Embryonic facial prominence (tissue), 1 donor: Measurements from ENCODE around the gene CTDSPL.
"Not testable (repeated sequence)": the region's sequence is repeated elsewhere in the genome, so short reads cannot be mapped to it uniquely, and the experiment has no call there.

Experiments
- DNase-seq: peaks from one replicate; pipeline ENCODE4 v3.0.0-alpha.2; 2016; ENCODE audit errors: extremely low spot score

CTDSPL gene

DNA sequence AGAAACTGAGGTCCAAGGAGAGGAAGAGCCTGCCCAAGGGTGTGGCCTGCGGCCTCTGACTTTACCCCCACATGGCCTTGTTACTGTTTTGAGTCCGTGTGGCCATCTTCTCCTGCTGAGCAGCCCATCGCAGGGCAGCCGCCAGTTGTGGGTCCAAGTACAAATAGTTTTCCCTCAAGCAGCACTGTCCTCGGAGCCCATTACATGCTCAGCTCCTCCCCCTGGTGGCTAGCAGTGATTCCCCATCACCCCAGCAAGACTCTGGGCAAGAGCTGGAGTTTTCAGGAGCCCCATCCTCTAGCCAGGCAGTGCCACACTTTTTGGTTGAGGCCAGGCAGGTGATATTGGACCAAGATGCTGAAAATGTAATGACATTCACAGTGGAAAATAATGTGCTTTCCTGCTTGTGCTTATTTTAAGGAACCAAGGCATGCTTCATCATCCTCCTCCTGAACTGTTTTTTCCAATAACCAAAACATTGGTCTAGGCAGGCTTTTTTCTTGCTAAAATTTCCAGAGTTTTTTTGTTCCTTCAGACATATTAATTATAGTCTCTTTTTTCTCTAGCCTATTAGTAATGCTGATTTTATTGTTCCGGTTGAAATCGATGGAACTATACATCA is 105.7 kb downstream of the CTDSPL start:
- DNase-seq = no peak

DNA sequence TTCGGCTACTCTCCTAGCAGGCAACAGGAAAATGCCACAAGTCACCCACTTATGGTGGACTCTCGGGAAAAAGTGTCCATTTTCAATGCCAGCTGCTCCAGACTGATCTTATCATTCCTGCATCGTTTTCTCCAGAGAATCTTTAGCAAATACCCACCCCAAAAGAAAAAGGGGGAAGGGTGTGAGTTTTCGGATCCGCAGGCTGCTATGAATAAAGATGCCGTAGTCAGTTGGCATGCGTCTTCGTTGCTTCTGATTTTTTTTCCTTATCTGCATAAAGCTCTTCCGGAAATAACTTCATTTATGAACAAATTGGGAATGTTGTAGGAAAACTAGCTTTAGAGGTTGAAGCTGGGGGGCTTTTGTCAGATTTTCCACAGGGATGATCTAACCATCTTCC is 106.5 kb downstream of the CTDSPL start:
- no peak for DNase-seq

DNA sequence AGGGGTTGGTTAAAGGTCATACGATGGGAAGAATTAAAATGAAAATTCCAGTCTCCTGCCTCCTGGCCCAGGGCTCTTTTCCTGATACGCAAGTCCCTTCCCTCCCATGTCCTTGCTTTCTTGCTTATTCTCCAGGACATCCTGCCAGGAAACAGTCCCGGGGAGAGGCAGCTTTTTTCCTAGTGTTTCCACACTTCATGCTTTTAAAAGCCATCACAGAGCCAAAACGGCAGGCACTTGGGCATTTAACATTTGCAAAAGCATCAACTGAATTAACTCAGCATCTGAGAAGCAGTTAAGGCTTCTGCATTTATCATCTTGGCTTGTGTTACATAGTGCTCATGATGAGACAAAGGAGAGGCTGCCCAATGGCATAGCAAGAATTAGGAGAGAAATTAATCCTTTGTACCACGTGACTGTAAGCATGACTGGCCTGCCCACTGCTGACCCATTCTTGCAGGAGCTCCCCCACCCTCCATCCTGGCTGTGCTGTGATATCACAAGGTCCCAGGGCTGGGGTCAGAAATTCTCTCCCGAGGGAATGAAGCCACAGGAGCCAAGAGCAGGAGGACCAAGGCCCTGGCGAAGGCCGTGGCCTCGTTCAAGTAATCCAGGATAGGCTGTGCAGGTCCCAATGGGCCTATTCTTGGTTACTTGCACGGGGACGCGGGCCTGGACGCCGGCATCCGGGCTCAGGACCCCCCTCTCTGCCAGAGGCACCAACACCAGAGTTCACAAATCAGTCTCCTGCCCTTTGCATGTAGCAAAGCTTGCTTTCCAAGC is 107.3 kb downstream of the CTDSPL start:
- no peak for DNase-seq

DNA sequence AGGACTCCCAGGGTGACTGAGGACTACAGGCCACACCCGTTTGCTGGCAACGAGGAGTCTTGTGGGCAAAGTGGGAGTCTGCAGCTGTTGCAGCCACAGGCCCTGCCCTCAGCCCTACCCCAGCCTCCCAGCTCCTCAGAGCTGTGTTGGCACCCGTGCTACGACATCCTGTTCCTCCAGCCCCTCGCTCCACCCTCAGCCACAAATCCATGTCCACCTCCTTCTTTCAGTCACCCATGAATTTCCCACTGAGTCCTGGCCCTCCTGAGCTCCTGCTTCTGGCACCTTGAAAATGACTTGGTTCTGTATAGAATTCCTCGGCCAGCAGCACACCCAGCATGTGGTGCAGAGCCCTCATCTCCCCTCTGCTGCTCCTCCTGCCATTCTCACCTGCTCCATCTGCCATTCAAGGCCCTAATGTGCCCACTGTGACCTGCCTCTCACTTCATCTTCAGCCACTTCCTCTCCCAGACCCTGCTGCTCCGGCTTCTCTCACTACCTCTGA is 108.0 kb downstream of the CTDSPL start:
- no peak for DNase-seq

DNA sequence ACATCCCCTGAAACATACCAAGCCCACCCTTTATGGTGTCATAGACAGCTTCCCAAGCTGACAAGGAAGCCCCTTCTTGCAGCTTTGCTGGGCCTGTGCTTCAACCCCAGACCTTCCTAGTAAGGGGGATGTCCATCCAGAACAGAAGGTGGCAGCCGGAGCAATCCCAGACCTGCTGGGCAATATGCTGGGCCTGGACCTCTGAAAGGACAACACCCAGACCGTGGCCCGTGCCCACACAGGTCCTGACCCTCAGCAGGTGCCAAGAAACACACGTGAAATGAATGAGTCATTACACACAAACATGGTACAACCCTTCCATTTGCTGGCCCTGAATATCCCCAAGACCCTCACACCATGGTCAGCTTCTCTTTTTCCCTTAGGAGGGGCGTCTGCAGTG is 109.1 kb downstream of the CTDSPL start:
- DNase-seq = no peak

DNA sequence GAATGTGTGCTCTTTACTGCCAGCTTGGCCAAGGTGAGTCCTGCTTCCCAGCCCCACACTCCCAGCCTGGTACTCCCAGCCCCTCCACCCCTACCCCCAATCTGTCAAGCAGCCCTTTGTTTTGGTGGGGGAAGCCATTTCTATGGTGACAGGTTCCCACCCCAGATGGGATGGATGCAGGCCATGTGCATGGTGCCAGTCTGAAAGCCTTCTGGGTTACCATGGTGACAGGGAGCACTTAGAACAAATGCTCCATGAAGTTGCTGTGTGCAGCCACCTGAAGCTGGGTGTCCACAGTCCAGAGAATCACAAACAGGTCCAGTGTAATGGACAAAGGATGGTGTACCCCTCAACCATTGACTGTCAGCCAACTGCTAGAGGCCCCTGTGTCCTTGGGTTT is 109.8 kb downstream of the CTDSPL start:
- no peak for DNase-seq

DNA sequence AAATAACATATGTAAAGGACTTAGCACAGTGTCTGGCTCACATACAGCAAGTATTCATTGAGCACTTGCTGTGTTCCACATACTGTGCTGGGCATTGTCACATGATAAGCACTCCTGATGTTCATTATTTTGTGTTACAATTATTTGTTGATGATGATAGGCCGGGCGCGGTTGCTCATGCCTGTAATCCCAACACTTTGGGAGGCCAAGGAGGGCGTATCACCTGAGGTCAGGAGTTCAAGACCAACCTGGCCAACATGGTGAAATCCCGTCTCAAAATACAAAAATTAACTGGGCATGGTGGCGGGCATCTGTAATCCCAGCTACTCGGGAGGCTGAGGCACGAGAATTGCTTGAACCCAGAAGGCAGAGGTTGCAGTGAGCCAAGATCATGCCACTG is 110.4 kb downstream of the CTDSPL start:
- not testable (repeated sequence) for DNase-seq

DNA sequence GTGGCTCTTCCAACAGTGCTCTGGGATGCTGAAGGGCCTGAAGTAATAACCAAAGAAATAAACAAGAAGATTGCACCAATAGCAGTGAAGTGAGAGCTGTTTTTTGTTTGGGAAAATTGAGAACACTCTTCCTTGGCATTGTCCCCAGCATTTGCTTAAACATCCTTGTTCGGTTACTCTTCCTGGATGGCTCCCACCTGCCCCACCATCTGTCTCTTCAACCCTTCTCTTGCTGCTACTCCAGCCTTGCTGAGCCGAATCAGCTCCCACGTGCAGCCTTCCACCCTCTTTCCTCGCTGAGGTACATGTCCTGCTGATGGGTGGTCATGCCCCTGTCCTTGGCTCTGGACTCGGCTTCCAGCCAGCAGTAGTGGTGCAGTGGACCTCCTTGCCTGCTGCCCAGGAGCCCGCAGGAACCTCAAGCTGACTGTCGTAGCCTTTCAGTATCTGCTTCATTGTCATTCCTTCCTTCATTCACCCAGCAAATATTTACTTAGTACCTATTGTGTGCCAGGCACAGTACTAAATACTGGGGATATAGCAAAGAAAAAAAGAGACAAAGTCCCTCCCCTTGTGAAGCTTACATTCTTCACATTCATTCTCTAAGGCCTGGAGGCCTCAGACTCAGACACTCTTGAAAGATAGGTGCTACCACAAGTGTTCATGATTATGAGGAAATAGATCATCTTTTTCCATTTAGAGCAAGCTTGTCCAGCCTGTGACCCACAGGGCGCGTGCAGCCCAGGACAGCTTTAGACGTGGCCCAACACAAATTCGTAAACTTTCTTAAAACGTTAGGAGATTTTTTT is 111.8 kb downstream of the CTDSPL start:
- DNase-seq = no peak

DNA sequence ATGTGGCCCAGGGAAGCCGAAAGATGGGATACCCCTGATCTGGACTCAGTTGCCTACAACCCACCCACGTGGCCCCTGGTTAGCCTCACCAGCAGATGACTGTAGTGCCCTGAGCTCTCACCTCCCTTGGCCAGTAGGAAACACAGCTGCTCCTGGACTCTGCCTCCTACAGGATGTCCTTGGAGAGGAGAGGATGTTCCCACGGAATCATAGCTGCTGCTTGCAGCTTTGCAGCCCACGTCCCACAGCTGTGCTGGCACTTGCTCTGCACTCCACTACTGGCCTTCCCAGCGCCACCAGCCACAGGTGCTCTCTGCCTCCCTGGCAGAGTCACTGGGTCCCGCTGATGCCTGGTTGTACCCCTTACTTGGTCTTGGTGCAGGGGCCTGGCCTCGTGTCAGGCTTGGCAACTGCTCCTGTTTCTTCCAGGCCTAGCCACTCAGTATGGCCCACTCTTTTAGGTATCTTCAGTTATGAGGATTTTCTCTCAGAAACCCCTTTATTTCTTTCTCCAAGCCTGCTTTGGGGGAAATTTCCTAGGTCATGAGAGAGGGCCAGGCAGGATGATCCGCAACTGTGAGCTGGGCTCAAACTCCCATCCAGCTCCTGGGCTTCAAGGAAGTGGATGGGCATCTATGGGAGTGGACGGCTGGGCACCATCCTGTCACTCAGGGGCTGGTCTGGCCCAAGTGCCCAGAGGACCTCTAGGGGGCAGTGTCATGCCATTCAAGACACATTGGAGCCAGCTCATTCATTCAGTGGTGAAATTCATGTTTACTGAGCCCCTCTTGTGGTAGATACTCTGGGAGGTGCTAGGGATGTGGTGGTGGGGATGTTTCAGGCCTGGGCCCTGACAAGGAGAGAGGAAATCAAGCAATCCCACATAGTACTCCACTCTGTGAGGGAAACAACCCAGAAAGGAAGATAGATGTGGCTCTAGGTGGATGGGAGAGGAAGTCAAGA is 112.7 kb downstream of the CTDSPL start:
- no peak for DNase-seq

DNA sequence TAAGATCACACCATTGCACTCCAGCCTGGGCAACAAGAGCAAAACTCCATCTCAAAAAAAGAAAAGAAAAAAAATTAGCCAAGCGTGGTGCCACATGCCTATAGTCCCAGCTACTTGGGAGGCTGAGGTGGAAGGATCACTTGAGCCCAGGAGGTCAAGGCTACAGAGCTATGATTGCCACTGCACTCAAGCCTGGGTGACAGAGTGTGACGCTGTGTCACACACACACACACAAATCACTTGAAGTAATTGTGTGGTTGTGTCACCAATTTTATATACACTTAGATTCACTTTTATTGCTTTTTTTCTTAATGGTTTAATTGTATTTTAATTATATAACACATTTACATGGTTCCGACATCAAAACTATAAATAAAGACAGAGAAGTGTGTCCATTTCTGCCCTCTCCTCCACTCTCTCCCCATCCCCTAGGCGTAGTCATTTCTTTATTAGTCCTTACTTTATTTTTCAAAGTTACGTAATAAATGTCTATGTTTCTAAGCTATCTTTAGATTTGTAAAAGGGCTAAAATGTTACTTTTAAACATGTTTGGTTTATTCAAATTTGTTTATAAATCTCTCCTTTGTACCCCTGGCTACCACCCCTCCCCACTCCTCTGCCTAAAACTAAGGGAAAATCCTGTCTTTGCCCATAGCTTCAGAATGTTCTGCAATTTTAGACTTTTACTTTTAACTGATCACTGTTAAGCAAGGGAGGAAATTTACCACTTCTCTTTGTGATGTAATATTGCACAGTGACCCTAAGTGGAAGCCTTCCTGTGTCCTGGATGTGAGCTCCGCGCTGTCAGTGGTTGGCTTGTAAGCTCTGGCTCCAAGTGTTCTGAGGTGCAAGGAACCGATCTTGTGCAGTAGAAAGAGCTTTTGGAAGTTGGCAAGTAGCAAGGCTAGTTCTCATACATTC is 118.1 kb downstream of the CTDSPL start:
- DNase-seq = no peak

DNA sequence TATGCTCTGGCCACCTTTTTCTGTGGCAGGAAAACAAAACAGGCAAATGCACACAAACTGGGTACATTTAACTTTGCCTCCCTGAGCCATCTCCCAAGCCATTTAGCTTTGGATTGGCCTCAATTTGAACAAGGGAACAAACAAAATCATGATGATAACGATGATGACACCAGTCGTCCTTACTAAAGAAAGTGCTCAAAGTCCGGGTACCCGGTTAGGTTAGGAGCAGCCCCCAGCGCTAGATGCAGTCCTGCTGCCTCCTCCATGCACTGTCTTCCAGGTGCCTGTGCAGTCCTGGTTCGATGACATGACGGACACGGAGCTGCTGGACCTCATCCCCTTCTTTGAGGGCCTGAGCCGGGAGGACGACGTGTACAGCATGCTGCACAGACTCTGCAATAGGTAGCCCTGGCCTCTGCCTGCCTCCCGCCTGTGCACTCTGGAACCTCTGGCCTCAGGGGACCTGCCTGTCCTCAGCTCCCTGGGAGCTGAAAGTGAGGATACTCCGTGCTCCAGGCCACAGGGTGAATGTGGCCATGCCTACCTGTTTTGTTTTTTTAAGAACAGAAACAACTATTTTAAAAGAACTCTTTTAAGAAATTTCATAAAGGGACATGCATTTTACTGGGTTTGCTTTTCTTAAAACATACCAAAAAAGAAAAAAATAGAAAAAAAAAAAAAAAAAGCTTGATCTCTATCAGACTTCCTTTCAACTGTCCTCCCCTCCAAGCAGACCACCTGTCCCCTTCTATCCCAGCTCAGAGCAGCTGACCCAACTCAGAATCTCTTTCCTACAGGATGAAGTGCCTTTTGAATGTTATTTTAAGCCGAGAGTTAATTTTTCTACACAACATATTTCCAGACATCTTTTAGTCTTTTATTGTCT is 119.0 kb downstream of the CTDSPL start:
- DNase-seq = no peak

DNA sequence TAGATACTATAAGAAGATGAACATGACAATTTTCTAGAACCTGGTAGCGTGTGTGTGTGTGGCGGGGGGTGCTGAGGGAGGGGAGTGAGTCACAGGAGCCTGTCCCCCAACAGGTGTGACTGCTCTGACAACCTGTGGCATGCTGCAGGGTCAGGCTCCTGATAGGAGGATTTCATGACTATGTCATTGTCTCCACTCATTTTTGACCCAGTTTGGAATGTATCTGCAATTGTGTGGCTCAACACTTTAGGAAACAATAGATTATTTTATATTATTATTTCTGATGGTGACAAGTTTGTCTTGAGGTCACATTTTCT is 119.6 kb downstream of the CTDSPL start:
- no peak for DNase-seq

DNA sequence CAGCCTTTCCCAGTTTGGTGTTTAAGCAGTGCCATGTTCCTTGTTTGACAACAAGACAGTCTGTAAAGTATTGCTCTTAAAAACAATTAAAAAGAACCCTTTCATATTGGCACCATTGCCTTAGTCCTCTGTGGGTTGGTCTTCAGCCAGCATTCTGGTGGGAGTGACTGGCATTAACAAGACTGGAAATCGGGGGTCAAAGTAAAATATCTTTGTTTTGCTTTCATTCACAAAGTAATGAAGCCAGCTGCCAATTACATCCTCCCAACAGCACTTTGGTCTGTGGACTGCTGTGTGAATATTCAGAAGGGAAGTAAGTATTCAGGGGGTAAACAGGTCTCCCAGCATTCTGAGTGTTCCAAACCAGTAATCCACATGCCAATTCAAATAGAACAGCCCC is 120.7 kb downstream of the CTDSPL start:
- no peak for DNase-seq

DNA sequence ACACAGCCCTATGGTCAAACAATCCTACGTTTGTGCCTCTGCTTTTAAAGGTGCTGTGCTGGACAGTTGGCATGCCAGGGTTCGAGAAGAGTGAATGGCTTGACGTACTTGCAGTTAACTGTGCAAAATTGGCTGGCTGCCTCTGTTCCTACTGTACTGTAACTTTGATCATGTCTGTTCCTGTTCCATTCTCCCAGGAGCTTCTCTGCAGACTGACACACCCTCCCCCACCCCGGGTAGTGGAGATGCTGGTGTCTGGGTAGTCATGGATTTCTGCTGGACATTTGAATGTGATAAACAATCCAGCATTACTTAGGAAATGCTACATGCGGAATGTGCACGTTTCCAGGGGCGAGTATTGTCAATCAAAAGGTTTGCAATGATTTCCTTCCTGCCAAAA is 122.4 kb downstream of the CTDSPL start:
- no peak for DNase-seq

DNA sequence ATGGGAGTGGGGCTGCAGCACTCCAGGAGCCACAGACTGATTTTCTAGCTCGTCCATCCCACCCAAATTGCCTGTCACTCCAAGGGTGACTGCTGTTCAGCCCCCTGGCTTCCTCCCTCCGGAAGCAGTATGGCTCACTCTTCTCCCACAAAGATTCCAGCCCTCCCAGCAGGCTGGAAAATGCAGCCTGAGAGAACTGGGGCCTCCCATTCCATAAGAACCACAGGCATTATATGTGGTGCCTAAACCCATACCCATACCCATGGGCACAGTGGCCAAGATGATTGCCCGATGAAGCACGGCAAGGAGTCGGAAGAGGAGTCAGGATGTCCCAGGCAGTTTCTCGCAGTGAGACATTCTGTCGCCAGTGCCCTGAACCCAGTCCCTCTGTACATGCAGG is 122.9 kb downstream of the CTDSPL start:
- no peak for DNase-seq

DNA sequence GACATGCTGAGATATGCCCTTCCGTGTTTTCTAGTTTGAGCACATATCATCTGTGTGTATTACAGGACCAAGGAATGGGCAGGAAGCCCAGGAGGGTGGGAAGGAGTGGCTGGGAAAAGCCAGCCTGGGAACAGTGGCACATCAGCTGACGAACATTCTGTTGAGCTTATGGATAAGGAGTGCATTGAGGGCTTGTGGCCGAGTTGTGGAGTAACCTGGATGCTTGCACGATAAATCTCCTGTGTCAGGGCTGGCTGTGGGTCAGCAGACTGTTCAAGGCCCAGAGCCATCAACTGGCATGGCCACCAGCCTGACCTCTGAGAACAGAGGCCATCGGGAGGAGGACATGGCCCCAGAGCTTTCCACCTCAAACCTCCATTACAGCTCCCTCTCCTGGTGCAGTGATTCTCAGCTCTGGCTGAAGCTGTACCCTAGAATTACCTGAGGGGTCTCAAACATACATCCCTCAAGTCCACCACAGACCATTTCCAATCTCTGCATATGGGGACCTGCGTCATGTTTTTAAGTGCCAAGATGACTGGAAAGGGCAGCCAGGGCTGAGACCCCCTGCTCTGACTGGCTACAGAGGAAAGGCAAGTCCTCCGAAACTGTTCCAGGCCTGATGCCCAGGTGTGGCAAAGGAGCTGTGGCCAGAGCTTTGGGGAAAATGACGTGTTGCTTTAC is 124.1 kb downstream of the CTDSPL start:
- no peak for DNase-seq

DNA sequence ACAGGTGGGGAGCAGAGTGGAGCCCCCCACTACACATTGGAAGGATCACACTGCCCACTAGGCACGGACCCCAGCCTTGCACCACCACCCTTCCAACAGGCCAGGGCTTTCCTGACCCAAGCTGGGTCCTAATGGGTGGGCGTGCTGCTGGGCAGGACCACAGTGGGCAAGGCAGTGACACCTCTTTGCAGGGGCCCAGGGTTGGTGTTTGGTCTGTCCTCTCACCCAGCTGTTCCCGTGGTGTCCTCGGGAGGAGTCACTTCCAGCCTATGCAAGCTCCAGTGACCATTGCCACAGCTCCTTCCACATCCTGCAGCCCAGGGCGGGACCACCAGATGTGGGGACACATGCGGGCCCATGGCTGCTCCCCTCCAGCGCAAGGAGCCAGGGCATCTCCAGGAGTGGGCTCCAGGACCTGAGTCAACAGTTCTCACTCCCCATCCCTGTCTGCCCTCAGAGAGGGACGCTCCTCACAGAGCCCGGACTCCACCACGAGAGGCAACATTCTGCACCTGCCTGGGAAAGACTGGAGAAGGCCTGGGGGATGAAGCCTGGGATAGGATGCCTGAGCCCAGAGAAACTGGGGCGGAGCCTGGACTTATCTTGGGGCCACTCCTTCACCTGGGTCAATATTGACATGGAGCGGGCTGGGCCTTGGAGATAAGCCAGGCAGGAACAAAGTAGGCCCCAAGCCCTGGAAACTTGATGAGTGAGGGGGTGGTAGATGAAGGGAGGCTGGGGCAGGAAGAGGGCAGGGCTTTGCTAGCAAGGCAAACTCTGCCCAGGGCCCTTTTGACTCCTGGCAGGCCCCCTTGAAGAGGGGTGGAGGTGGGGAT is 125.0 kb downstream of the CTDSPL start:
- DNase-seq = no peak

DNA sequence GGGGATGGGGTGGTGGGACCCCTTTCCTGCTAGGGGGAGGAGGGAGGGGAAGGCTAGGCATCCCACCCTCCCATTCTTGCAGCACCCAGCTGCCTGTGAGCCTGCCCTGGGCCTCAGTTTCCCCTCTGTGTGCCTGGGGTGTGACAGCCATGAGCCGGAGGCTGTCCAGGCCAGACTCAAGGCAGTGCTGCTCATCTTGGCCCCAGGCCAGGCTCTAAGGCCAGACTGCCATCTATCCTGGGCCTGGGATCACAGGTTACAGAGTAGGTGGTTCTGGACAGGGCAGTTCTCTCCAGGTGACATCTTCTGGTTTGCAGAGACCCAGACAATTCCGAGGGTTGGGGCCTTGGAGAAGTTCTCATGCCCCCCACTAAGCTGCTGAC is 125.6 kb downstream of the CTDSPL start:
- DNase-seq = no peak
